Measurements from ENCODE around the gene SLC4A8.

The SLC4A8 gene

DNA sequence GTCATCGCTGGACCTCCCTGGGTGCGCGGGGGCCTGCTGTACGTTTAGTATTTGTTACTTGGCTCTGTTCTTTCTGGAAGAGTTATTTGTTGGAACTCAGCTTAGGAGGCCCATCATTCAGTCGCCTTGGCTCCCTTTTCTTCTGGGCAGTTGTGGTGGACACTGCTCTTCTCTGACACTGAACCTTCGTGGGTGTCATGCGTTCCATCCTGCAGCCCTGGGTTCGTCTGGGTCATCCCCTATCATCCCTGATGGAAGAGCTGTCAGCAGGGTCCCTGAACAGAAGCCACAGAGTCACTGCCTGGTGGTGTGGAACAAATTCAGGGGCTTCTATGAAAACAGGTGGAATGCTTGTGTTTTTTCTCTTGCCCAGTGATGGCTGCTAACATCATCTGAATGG, 113.5 kb downstream of the SLC4A8 start:
- no peaks in the 10 kb centered on the region for H3K9me3 ChIP-seq (ENCODE audit: insufficient read depth, low read length, severe bottlenecking)
- no peaks in the 10 kb centered on the region for H3K4me1 ChIP-seq (ENCODE audit: insufficient read depth, low read length)
- no peaks in the 10 kb centered on the region for H3K36me3 ChIP-seq (ENCODE audit: insufficient read depth, low read length)
- H3K9ac ChIP-seq (ENCODE audit: low read depth, low read length): no peak overlapping the region
- no peaks in the 10 kb centered on the region for H3K79me2 ChIP-seq (ENCODE audit: insufficient read depth, low read length)
- H3K4me2 ChIP-seq (ENCODE audit: insufficient read depth, low read length): no peak overlapping the region
- no peak overlapping the region for H3K4me3 ChIP-seq (ENCODE audit: low read depth in 1 of 2, low read length in 2 of 2)
- ATAC-seq (ENCODE audit: insufficient read depth, low read depth) (no peak), DNase-seq (no peak)
- no peak overlapping the region for H2AFZ ChIP-seq (ENCODE audit: low read depth, low read length)
- H3K27ac ChIP-seq (ENCODE audit: low read length): no peak overlapping the region
- no peaks in the 10 kb centered on the region for H3K27me3 ChIP-seq (ENCODE audit: insufficient read depth, low read length, poor library complexity)
- TF ChIP-seq EZH2 (IDR thresholded peaks at IDR 0.05; ENCODE audit: borderline replicate concordance, low read depth, low read length, severe bottlenecking): no peak
- TF ChIP-seq, protein P1, sequence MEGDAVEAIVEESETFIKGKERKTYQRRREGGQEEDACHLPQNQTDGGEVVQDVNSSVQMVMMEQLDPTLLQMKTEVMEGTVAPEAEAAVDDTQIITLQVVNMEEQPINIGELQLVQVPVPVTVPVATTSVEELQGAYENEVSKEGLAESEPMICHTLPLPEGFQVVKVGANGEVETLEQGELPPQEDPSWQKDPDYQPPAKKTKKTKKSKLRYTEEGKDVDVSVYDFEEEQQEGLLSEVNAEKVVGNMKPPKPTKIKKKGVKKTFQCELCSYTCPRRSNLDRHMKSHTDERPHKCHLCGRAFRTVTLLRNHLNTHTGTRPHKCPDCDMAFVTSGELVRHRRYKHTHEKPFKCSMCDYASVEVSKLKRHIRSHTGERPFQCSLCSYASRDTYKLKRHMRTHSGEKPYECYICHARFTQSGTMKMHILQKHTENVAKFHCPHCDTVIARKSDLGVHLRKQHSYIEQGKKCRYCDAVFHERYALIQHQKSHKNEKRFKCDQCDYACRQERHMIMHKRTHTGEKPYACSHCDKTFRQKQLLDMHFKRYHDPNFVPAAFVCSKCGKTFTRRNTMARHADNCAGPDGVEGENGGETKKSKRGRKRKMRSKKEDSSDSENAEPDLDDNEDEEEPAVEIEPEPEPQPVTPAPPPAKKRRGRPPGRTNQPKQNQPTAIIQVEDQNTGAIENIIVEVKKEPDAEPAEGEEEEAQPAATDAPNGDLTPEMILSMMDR (IDR thresholded peaks at IDR 0.05; ENCODE audit: borderline replicate concordance, extremely low read depth, low read length, poor library complexity, severe bottlenecking): no peak
- no peaks in the 10 kb centered on the region for H4K20me1 ChIP-seq (ENCODE audit: insufficient read depth, low read length)

DNA sequence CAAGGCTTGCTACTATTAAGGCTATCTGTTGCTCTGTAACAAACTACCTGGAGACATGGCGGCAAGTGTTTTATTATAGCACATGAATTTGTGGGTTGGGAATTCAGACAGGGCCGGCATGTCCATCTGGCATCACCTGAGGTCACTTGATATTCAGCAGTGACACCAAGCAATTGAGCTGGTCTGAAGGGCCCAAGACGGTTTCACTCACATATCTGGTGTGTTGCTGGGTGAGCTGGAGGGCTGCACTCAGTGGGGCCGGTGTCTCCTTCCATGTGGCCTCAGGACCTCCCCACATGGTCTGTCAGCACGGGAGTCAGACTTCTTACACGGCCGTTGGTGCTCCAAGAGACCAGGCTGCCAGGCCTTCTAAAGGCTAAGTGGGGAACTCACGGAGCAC, 114.0 kb downstream of the SLC4A8 start:
- no peaks in the 10 kb centered on the region for H3K4me1 ChIP-seq (ENCODE audit: insufficient read depth, low read length)
- ATAC-seq (ENCODE audit: insufficient read depth, low read depth) (no peak), DNase-seq (no peak)
- H3K4me2 ChIP-seq (ENCODE audit: insufficient read depth, low read length): no peak overlapping the region
- TF ChIP-seq, protein P1 (IDR thresholded peaks at IDR 0.05; ENCODE audit: borderline replicate concordance, extremely low read depth, low read length, poor library complexity, severe bottlenecking): no peak
- no peak for TF ChIP-seq EZH2 (IDR thresholded peaks at IDR 0.05; ENCODE audit: borderline replicate concordance, low read depth, low read length, severe bottlenecking)
- H3K9ac ChIP-seq (ENCODE audit: low read depth, low read length): no peak overlapping the region
- no peaks in the 10 kb centered on the region for H3K9me3 ChIP-seq (ENCODE audit: insufficient read depth, low read length, severe bottlenecking)
- H4K20me1 ChIP-seq (ENCODE audit: insufficient read depth, low read length): no peaks in the 10 kb centered on the region
- no peak overlapping the region for H2AFZ ChIP-seq (ENCODE audit: low read depth, low read length)
- no peak overlapping the region for H3K4me3 ChIP-seq (ENCODE audit: low read depth in 1 of 2, low read length in 2 of 2)
- no peak overlapping the region for H3K27ac ChIP-seq (ENCODE audit: low read length)
- no peaks in the 10 kb centered on the region for H3K36me3 ChIP-seq (ENCODE audit: insufficient read depth, low read length)
- no peaks in the 10 kb centered on the region for H3K27me3 ChIP-seq (ENCODE audit: insufficient read depth, low read length, poor library complexity)
- no peaks in the 10 kb centered on the region for H3K79me2 ChIP-seq (ENCODE audit: insufficient read depth, low read length)

DNA sequence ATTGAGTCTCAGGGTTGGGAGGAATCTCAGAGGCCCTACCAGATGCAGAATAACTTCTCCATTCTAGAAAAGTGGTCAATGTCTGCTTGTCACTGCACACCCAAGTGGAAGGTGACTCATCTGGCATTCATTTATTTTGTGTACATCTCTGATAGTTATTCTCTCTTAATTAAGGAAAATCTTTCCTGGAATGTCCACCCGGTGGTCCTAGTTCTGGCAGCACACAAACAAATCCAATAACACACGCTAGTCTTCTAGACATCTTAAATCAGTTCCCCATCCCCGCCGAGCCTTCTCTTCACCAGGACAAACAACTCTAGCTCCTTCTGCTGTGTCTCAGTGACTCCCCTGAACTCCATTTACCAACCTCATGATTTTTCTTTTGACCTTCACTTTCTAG, 116.4 kb downstream of the SLC4A8 start:
- Histone ChIP-seq H3K27me3 (ENCODE audit: insufficient read depth, low read length, poor library complexity) (no peaks in the 10 kb centered on the region), H3K79me2 (ENCODE audit: insufficient read depth, low read length) (no peaks in the 10 kb centered on the region), H3K9me3 (ENCODE audit: insufficient read depth, low read length, severe bottlenecking) (no peaks in the 10 kb centered on the region), H2AFZ (ENCODE audit: low read depth, low read length) (no peak overlapping the region), H3K4me3 (ENCODE audit: low read depth in 1 of 2, low read length in 2 of 2) (no peak overlapping the region), H3K27ac (ENCODE audit: low read length) (no peak overlapping the region), H3K36me3 (ENCODE audit: insufficient read depth, low read length) (no peaks in the 10 kb centered on the region), H3K4me2 (ENCODE audit: insufficient read depth, low read length) (no peak overlapping the region), H4K20me1 (ENCODE audit: insufficient read depth, low read length) (no peaks in the 10 kb centered on the region), H3K4me1 (ENCODE audit: insufficient read depth, low read length) (no peaks in the 10 kb centered on the region), H3K9ac (ENCODE audit: low read depth, low read length) (no peak overlapping the region)
- no peak for DNase-seq
- ATAC-seq (ENCODE audit: insufficient read depth, low read depth): no peak
- no peak for TF ChIP-seq EZH2 (IDR thresholded peaks at IDR 0.05; ENCODE audit: borderline replicate concordance, low read depth, low read length, severe bottlenecking)
- TF ChIP-seq, protein P1 (IDR thresholded peaks at IDR 0.05; ENCODE audit: borderline replicate concordance, extremely low read depth, low read length, poor library complexity, severe bottlenecking): no peak

DNA sequence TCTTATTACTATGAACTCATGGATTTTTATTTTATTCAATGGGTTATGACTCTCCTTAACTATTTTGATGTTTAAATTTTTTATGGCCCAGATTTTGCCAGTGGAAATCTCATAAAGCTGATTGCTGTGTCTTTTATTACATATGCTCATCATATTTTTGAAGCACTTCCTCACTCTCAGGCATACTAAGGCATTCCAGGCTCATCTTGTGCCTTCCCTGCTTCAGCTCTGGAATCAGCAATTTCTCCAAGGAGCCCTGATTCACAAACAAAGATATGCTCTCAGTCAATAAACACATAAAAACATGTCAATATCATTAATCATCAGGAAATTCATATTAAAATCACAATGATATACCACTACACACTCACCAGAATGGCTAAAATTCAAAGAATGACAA, 121.5 kb downstream of the SLC4A8 start:
- H3K4me1 ChIP-seq (ENCODE audit: insufficient read depth, low read length): no peaks in the 10 kb centered on the region
- H3K36me3 ChIP-seq (ENCODE audit: insufficient read depth, low read length): no peaks in the 10 kb centered on the region
- H3K9me3 ChIP-seq (ENCODE audit: insufficient read depth, low read length, severe bottlenecking): no peaks in the 10 kb centered on the region
- no peak overlapping the region for H3K27ac ChIP-seq (ENCODE audit: low read length)
- no peak overlapping the region for H3K4me3 ChIP-seq (ENCODE audit: low read depth in 1 of 2, low read length in 2 of 2)
- TF ChIP-seq, protein P1 (IDR thresholded peaks at IDR 0.05; ENCODE audit: borderline replicate concordance, extremely low read depth, low read length, poor library complexity, severe bottlenecking): no peak
- TF ChIP-seq EZH2 (IDR thresholded peaks at IDR 0.05; ENCODE audit: borderline replicate concordance, low read depth, low read length, severe bottlenecking): no peak
- DNase-seq (no peak), ATAC-seq (ENCODE audit: insufficient read depth, low read depth) (no peak)
- H3K79me2 ChIP-seq (ENCODE audit: insufficient read depth, low read length): no peaks in the 10 kb centered on the region
- H3K9ac ChIP-seq (ENCODE audit: low read depth, low read length): no peak overlapping the region
- no peaks in the 10 kb centered on the region for H3K27me3 ChIP-seq (ENCODE audit: insufficient read depth, low read length, poor library complexity)
- no peak overlapping the region for H3K4me2 ChIP-seq (ENCODE audit: insufficient read depth, low read length)
- no peak overlapping the region for H2AFZ ChIP-seq (ENCODE audit: low read depth, low read length)
- H4K20me1 ChIP-seq (ENCODE audit: insufficient read depth, low read length): no peaks in the 10 kb centered on the region

Data from DND-41 (cell line).